HG03571 (cell line): ENCODE data around the gene KIAA1217.
"Not testable (repeated sequence)": the region's sequence is repeated elsewhere in the genome, so short reads cannot be mapped to it uniquely, and the experiment has no call there.

Experiments used
- ATAC-seq: cut with Tn5 transposase; IDR thresholded peaks from one replicate; pipeline ENCODE4 v1.9.1; 2021; ENCODE audit not compliant: unreplicated experiment

Gene KIAA1217

DNA sequence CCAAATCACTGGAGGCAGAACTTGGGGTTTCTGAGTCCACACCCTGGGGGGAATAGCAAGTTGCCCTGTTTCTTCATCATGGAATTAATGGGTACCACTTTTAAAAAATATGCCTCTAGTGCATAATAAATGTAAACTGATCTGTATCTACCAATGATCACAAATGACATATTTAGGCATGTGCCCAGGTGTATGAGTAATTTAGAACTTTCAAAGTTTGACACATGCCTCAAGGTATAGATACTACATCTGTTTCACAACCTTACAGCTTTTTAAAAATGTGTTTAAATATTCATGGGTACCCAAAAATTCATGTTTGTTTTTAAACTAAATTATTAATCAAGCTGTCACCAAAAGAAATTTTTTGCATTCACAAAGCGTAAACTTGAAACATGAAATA is 226.0 kb downstream of the KIAA1217 start:
- ATAC-seq, result no peak

DNA sequence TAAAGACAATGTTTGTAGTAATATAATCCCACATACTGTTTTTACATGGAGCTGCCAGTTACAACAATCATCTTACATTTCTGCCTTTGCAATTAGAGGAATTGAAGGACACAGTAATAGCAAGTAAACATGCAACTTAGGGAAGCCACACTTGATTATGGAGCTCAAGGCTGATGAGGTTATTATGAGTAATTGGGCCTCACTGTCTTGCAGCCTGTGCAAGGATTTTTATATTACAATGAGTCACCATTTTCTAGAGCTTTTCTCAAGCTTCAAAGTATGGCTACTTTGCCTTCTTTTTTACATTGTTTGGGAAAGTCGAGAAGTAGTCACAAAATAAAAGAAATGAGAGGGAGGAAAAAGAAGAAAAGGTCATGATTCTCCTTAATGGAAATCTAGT is 226.4 kb downstream of the KIAA1217 start:
- ATAC-seq, result no peak

DNA sequence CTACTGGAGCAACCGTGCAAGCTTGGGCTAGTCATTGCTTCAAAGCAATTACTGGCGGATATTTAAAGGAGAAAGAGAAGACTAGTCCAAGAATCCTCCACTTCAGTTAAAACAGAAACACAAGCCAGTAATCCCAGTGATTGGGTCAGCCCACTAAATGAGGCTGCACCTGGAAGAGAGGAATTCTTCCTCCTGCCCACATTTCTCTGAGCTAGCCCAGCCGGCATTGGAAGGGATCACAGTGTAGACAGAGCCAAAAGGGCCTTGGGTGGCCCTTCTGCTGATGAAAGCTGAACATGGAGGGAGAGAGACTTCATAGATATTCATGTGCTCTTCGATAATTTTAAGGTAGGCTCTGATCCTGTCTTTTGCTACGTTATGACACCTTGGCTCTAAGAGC is 228.4 kb downstream of the KIAA1217 start:
- ATAC-seq, result no peak

DNA sequence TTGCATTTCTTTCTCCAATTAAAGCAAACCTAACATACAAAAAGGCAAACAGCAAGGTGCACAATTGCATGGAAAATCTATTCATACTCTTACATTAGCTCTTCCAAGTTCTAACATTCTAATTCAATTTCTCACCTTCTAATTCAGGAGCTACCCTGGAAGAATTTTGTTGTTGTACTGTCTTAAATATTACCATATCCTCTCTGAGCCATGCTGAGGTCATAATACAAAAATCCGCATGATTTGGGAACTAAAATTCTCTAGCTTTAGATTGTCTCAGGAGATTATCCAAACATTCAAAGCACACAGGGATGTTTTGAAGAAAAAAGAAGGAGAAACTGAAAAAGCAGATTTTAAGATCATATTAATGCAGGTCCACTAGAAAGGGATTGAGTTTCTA is 229.9 kb downstream of the KIAA1217 start:
- ATAC-seq, result no peak

DNA sequence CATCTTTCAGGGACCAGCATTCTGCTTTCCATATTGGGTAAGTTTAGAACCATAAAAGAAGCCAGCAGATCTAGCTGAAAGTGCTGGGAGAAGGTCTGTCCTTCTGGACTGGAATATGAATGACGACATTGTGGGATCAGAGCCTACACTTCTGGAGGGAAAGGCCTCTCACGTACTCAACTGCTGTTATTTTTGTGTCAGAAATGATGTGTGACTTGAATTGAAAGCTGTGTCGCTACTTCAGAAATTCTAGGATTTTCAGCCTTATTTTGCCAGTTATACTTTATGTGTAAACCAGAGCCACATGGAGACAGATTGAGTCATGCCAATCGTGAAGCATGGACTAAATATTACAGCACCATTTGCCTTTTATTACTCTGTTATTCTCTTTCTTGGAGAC is 231.0 kb downstream of the KIAA1217 start:
- ATAC-seq, result no peak

DNA sequence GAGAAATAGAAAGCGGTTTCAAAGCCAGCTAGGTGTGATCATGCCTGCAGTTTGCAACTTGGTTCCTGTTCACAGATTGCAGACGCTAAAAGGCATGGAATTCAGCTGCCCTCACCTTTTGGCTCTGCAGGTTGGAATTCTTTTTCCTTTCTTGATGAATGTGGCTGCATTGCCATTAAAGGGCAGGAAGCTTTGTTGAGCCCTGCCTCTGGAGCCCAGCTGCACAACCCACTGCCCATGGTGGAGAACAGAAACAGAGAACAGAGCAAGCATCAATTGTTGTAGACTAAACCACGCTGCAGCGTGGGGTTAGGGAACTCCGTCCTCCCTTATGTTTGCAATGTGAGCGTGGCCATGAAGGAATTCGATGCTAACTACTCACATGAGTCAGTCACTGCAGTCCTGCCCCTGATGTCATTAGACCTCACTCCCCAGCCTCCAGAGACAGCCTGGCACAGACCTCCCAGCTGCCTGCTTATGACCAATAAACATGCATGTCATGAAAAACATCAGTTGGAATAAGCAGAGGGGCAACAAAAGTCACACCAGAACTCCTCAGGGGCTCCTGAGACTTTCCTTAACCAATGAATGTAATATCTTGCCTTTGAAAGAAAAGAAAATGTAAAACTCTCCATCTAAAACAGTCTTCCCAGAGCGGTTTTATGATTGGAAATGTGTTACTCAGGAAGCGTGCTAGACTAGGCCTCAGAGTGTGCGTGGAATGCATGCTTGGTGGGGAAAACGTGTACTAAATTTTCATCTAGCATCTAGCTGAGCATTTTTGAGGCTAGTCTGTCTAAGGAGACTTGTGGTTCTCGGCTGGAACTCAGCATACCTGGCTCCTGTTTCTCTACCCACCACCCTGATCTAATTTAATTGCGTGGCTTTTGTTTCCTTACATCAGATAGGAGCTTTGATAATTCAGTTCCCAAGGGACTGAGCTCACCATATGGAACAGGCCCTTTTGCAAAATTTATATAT is 232.2 kb downstream of the KIAA1217 start:
- no peak for ATAC-seq

DNA sequence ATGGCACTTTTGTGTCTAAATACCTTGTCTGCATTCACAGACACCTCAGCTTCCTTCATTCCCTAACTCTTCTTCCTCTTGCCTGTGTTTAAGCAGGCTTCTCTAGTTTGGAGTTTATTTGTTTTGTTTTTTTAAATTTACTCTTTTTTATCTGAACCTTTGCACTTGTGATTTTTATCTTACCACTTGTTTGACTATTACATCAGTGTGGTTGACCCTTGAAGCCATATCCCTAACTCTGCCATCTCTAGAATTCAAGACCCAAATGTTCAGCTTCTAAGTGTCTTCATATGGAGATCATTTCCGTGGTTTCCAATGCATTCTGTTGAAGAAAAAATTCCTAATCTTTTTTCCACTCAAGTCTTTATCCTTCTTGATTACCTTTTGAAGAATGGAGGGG is 233.3 kb downstream of the KIAA1217 start:
- no peak for ATAC-seq

DNA sequence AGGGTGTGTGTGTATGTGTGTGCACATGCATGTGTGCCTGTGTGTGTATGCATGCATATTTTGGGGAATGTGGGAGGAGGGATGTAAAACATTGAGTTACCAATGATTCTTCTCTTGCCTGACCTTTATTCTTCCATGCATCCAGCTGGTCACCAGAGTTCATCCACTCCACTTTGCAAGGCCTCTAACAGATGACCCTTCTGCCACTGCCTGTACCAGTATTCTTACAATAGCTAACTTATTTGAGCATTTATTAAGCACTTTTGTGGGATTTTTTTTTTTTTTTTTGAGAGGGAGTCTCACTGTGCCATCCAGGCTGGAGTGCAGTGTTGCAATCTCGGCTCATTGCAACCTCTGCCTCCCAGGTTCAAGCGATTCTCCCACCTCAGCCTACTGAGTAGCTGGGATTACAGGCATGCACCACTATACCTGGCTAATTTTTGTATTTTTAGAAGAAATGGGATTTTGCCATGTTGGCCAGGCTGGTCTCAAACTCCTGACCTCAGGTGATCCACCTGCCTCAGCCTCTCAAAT is 233.8 kb downstream of the KIAA1217 start:
- not testable (repeated sequence) for ATAC-seq

DNA sequence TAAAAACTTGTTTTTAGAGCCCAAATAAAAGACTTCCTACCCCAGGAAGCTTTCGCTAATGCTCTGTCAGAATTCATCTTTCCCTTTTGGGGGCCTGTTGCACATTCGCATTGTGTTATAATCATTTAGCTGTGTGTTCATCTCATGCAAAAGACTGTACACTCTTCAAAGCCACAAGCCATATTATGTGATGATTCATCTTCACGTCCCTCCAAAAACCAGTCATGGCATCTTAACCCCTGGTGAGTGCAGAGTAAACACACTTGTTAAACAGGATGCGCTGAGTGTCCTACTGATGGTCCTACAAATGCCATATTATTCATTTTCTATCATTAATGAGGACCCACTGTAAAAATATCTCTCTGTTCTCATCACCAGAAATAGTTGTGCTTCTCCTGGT is 235.4 kb downstream of the KIAA1217 start:
- ATAC-seq, result no peak

DNA sequence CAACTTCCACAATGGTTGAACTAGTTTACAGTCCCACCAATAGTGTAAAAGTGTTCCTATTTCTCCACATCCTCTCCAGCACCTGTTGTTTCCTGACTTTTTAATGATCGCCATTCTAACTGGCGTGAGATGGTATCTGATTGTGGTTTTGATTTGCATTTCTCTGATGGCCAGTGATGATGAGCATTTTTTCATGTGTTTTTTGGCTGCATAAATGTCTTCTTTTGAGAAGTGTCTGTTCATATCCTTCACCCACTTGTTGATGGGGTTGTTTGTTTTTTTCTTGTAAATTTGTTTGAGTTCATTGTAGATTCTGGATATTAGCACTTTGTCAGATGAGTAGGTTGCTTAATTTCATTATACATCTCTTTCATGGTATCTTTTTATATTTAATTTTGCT is 237.0 kb downstream of the KIAA1217 start:
- not testable (repeated sequence) for ATAC-seq

DNA sequence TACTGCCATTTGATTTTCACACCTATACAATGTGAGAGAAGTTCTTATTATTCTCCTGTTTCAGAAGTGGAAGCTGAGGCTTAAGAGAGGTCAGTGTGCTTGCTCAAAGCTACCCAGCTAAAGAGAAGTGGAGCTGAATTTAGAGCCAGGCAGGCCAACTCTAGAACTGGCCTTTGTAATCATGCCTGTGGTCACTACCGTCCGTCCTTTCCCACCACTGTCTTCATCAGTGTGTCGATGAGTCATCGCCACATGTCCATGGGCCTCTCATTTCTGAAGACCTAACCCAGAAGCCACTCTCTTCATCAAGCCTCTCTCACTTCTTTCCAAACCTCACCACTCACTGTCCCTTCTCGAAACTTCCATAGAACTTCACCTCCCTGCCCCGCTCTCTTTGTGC is 237.8 kb downstream of the KIAA1217 start:
- ATAC-seq, result no peak

DNA sequence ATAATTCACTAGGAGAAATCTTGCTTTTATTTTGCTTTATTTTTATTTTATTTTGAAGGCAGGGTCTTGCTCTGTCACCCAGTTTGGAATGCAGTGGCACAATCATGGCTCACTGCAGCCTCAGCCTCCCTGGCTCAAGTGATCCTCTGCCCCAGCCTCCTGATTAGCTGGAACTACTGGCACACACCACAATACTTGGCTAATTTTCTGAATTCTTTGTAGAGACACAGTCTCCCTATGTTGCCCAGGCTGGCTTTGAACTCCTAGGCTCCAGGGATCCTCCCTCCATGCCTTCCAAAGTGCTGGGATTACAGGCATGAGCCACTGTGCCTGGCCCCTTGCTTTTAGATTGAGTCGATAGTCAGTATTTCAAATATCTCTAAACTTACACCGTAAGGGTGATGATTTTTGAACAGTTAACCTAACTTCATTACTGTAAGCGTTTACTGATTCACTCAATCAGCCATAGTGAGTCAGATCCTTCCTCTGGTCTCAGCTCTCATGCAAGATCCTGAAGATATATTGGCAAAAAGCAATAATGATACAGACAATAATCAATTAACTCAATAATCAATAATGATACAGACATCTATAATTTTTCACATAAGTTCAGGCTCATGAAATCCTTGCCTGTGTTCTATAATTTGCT is 239.5 kb downstream of the KIAA1217 start:
- ATAC-seq, result no peak

DNA sequence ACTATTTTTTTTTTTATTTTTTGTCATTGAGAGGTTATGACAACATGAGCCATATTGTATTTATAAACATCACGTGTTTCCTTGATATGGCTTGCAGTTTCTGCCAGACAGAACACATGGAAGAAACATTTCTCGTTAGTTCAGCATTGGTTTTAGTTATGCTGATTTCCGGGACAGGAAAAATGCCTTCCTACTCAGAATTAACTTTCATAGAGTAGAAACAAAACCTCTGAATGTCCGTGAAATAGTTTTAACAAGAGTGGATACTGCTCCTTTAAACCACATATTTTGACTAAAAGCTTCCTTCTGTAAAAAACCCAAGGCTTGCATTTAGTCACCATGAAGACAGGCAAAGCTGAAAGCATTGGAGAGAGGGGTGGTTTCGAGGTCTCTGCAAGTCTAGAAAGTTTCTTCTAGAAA is 240.4 kb downstream of the KIAA1217 start:
- no peak for ATAC-seq

DNA sequence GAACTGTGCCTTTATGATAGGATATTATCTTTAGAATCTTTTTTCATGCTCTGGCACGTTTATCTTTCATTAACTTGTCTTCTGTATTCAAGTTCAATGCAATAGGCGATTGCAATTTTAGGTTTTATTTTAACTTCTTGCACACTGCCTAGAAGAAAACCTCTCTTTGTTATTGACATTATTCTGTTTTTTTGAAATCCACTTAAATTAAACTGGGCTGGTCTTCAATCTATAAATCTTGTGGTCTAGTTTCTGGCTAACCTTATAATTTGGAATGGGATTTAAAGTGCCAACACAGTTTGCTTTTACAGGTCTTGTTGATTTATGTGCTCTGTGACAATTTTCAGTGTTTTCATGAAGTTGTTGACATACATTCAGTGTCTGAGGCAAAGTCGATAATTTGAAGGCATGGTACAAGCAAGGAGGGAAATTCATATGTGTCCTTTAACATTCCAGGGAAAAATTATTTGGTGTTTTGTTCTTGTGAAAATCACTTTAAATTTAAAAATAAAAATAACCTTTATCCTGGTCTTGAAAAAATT is 240.9 kb downstream of the KIAA1217 start:
- ATAC-seq, result no peak

DNA sequence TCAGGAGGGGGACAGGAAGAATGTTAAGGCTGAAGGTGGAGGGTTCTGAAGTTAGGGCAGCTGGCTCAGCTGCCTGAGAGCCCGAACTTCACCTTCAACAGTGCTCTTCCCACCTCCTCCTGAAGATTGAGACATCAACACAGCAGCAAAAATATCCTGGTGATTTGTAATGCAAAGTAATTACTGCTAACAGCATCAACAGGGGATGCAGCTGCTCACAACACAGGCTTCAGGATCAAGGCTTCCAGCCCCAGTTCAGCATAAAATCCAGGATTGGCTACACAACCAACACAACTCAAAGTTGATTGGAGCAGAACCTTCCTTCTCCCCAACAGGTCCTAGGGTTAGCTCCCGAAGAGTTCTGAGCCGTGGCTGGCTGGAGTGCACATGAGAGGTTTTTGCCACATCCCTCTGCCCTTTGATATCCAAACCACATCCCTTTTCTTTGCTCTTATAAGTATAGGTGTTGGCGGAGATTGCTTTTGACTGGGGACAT is 242.4 kb downstream of the KIAA1217 start:
- ATAC-seq, result no peak

DNA sequence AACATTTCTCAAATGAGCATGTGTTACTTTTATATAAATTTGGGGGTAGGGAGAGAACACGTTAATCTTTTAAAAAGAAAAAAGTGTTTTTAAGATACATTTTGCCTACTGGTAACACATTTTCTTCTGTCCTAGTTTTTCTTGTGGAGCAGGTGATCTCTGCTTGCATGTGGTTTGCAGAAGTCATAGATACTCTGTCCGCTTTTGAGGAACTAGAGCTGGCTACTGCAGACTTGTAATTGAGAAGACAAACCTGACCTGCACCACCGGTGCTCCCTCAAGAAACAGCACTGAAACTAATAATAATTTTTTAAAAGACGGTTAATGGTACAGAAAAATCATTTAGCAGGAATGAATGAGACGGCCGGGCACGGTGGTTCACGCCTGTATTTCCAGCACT is 243.1 kb downstream of the KIAA1217 start:
- ATAC-seq, result no peak

DNA sequence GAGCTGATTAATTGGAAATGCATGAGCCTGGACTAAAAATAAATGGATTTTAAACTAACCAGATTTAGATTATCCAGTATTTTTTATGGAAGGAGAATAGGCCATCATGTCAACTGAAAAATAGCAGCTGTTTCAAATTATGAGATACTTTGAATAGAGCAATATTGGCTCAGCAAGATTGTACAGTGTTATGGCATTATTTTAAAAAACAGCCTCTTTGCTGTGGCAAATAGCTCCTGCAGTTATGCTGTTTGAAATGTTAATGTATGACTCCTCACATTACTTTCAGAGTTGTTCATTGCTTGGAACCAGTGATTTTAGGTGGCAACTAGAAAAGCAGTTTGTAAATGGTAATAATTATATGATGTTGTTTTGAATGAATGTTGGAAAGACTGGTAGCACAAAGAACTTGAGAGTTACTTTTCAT is 244.5 kb downstream of the KIAA1217 start:
- no peak for ATAC-seq

DNA sequence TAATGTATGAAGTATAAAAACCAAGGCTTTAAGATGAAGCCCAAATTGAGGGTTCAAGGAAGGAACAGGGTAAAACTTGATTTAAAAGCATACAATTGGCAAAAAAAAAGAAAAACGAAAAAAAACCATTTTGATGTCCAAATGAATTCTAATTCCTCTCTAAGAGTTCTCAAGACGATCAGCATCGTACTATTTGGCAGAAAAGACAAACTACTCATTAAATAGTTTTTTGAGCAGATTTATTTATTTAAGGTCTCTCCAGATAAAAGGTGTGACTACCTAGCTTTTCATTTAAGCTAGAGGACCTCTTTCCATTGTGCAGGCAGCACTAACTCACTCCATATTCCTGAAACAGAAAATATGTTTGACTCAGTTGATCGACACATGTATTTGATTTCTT is 245.0 kb downstream of the KIAA1217 start:
- ATAC-seq, result no peak

DNA sequence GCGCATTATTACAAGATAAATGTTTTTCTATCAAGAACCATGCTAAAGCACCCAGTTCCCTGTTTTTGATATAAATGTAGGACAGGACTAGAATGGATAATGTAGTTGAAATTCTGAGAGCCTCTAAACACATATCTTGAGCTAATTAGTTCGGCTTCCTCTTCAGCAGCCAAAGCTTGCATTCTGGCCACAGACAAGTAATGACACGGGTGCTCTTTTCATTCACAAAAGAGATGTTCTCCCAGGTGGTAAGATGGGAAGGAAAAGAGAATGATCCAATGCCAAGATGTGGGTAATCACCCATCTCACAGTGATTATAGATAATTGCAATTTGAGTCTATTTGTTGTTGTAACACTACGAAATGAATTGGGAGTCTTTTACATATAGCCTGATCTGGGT is 246.5 kb downstream of the KIAA1217 start:
- ATAC-seq, result no peak

DNA sequence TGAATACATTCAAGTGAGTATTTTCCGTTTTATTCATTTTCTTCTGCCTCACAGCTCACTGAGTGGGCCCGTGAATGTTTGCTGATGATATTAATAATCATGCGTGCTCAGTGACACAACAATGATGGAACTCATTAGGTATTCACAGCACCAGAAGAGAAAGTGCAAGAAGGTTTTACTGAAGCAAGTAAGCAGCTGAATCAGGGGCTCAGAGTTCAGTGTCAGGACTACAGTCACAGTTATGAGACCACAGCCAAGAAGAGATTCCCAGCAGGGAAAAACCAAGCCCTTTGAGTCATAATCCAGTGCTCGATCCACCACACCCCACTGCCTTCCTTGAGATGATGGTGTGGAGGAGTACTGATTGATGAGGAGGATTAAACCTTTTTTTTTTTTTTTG is 247.4 kb downstream of the KIAA1217 start:
- no peak for ATAC-seq

DNA sequence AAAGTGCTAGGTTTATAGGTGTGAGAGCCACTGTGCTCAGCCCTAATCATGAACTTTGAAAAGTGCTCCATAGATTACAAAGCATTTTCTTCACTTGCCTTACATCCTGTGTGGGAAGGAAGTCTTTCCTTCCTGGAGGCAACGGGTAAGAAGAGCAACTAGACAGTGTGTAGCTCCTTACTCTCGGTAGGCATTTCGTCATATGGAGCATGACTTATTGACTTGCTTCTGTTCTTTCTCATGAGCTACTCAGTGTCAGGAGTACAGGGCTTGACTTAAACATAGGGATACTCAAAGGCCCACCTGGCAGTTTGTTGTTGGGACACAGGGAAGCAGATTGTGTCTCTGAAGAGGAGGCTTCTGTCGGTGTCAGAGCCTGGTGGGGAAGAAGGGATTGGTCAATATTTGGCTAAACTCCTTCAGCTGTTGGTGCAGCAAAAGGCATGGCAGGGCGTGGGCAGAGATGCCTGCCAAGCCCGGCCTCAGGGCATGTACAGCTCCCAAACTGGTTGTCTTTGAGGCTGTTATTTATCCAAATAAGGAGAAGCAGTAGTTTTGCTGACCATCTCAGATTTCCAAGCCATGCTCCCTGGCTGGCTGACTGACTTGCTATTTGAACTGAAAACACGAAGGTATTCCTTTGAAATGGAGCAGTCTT is 248.9 kb downstream of the KIAA1217 start:
- ATAC-seq, result no peak
